NCI-H1436 (cell line): ENCODE results near the gene NOL9.
"Not testable (repeated sequence)": the region's sequence is repeated elsewhere in the genome, so short reads cannot be mapped to it uniquely, and the experiment has no call there.

Experiments used
- DNase-seq: peaks from one replicate; lab custom pipeline; 2025; lab: John Stamatoyannopoulos, UW

The NOL9 gene

GRCh38 chr1:6572653-6573383, 18.5 kb upstream of the NOL9 start:
- DNase-seq = no peak

GRCh38 chr1:6570987-6571386, 16.7 kb upstream of the NOL9 start:
- DNase-seq = no peak

GRCh38 chr1:6570100-6570499, 15.8 kb upstream of the NOL9 start:
- DNase-seq = no peak

- no peak for DNase-seq
Measured at GRCh38 chr1:6569033-6569432, 14.7 kb upstream of the NOL9 start.

GRCh38 chr1:6560267-6560666, 6.0 kb upstream of the NOL9 start:
- no peak for DNase-seq

- DNase-seq = not testable (repeated sequence)
Measured at GRCh38 chr1:6559161-6559560, 4.8 kb upstream of the NOL9 start.

- no peak for DNase-seq
Measured at GRCh38 chr1:6557597-6557996, 3.3 kb upstream of the NOL9 start.

GRCh38 chr1:6554907-6555778, 830 bp upstream of the NOL9 start, which contains the start of gene TAS1R1:
Gene TAS1R1, plus strand, starts transcription at chr1:6555307. Its CDS starts 67 bp downstream, at chr1:6555374.
- DNase-seq = no peak

GRCh38 chr1:6547301-6547700, 7.0 kb downstream of the NOL9 start:
- no peak for DNase-seq

GRCh38 chr1:6546326-6546725, 8.0 kb downstream of the NOL9 start:
- no peak for DNase-seq

- no peak for DNase-seq
Measured at GRCh38 chr1:6545276-6546112, 8.8 kb downstream of the NOL9 start.

GRCh38 chr1:6544831-6545230, 9.5 kb downstream of the NOL9 start:
- DNase-seq = no peak

- DNase-seq = no peak
Measured at GRCh38 chr1:6538956-6539355, 15.4 kb downstream of the NOL9 start.

GRCh38 chr1:6536291-6536690, 18.0 kb downstream of the NOL9 start:
- no peak for DNase-seq

- no peak for DNase-seq
Measured at GRCh38 chr1:6535214-6535613, 19.1 kb downstream of the NOL9 start.

GRCh38 chr1:6534248-6534822, 20.0 kb downstream of the NOL9 start:
- no peak for DNase-seq

GRCh38 chr1:6531996-6532395, 22.3 kb downstream of the NOL9 start:
- DNase-seq = no peak

GRCh38 chr1:6530504-6531160, 23.7 kb downstream of the NOL9 start:
- DNase-seq = no peak

GRCh38 chr1:6528492-6528891, 25.8 kb downstream of the NOL9 start:
- DNase-seq = no peak

- DNase-seq = no peak
Measured at GRCh38 chr1:6526316-6526715, 28.0 kb downstream of the NOL9 start.

- DNase-seq = no peak
Measured at GRCh38 chr1:6523566-6523965, 30.7 kb downstream of the NOL9 start.
